ENCODE results near the gene CCDC137.
A peak's percentile ranks its signal among the peaks of the same experiment; 100 is the strongest.
"Not testable (repeated sequence)": the region's sequence is repeated elsewhere in the genome, so short reads cannot be mapped to it uniquely, and the experiment has no call there.

The CCDC137 gene

GRCh38 chr17:81666342-81667191 is at the start of gene CCDC137, which contains the start of gene OXLD1:
Gene CCDC137 (plus strand): TSS chr17:81666737. CDS start chr17:81666767, 30 bp downstream.
Gene OXLD1 (minus strand): TSS chr17:81666605. CDS start chr17:81666577, 28 bp downstream.
- peak; percentile 99 for DNase-seq

- no peak for DNase-seq
Measured at GRCh38 chr17:81616877-81617276, 49.7 kb upstream of the CCDC137 start.

- not testable (repeated sequence) for DNase-seq
Measured at GRCh38 chr17:81618307-81618706, 48.2 kb upstream of the CCDC137 start.

- DNase-seq, result no peak
Measured at GRCh38 chr17:81621494-81622130, 44.9 kb upstream of the CCDC137 start.

- DNase-seq, result no peak
Measured at GRCh38 chr17:81630274-81630673, 36.3 kb upstream of the CCDC137 start.

- no peak for DNase-seq
Measured at GRCh38 chr17:81631482-81631881, 35.1 kb upstream of the CCDC137 start.

GRCh38 chr17:81635431-81635830 is 31.1 kb upstream of the CCDC137 start:
- peak; percentile 48 for DNase-seq

- DNase-seq, result peak; percentile 78
Measured at GRCh38 chr17:81635973-81636504, 30.5 kb upstream of the CCDC137 start.

- peak; percentile 90 for DNase-seq
Measured at GRCh38 chr17:81636505-81637288, 29.8 kb upstream of the CCDC137 start, which contains the start of the genes NPLOC4 and TSPAN10. Gene NPLOC4 (minus strand): TSS chr17:81637112. CDS start chr17:81636930, 182 bp downstream. Gene TSPAN10 (plus strand): TSS chr17:81637196. CDS start chr17:81642413, 5,217 bp downstream.

- DNase-seq, result no peak
Measured at GRCh38 chr17:81638683-81639082, 27.9 kb upstream of the CCDC137 start.

GRCh38 chr17:81640011-81640410 is 26.5 kb upstream of the CCDC137 start:
- DNase-seq, result no peak

- no peak for DNase-seq
Measured at GRCh38 chr17:81641825-81642489, 24.6 kb upstream of the CCDC137 start.

- no peak for DNase-seq
Measured at GRCh38 chr17:81644496-81644895, 22.0 kb upstream of the CCDC137 start.

- no peak for DNase-seq
Measured at GRCh38 chr17:81644976-81645952, 21.3 kb upstream of the CCDC137 start.

- DNase-seq, result peak; percentile 50
Measured at GRCh38 chr17:81646869-81647600, 19.5 kb upstream of the CCDC137 start.

GRCh38 chr17:81647640-81648012 is 18.9 kb upstream of the CCDC137 start:
- DNase-seq, result no peak

GRCh38 chr17:81648013-81648706 is 18.4 kb upstream of the CCDC137 start:
- no peak for DNase-seq

GRCh38 chr17:81648707-81649085 is 17.8 kb upstream of the CCDC137 start:
- no peak for DNase-seq

- DNase-seq, result no peak
Measured at GRCh38 chr17:81650951-81651350, 15.6 kb upstream of the CCDC137 start.

GRCh38 chr17:81651692-81652091 is 14.8 kb upstream of the CCDC137 start:
- peak; percentile 72 for DNase-seq

Data from DMS53 (cell line).